C4-2B (cell line): ENCODE data around the gene PRAMEF12.

ENCODE experiments used
- CTCF ChIP-seq: fragments of 450-650 bp; conservative IDR thresholded peaks from 2 replicates; pipeline ENCODE4 v1.5.1; 2017; ENCODE audit warnings: mild to moderate bottlenecking
- ZFX ChIP-seq: fragments of 450-650 bp; IDR thresholded peaks from 2 replicates; pipeline ENCODE4 v1.6.1; 2017

- TF ChIP-seq CTCF (no peak), ZFX (no peak)
Measured at GRCh38 chr1:12809933-12810332, 36.4 kb downstream of the PRAMEF12 start.
